Fibroblast of mammary gland (primary cell): ENCODE measurements around the gene GADD45G.

Experiments
- DNase-seq: peaks from one replicate; pipeline ENCODE4 v3.0.0-alpha.2; 2010; ENCODE audit warnings: low read depth
- H3K4me3 ChIP-seq: 2 replicates; pipeline ENCODE4 v1.5.1; 2011; ENCODE audit warnings: low read depth, mild to moderate bottlenecking, low read length, moderate library complexity; ENCODE audit not compliant: control insufficient read depth
- TF ChIP-seq, protein P1 (sequence below): conservative IDR thresholded peaks from 2 replicates; pipeline ENCODE4 v1.5.1; 2011; ENCODE audit warnings: low read depth, low read length, inconsistent platforms; ENCODE audit not compliant: control insufficient read depth, insufficient read depth

The GADD45G gene

DNA sequence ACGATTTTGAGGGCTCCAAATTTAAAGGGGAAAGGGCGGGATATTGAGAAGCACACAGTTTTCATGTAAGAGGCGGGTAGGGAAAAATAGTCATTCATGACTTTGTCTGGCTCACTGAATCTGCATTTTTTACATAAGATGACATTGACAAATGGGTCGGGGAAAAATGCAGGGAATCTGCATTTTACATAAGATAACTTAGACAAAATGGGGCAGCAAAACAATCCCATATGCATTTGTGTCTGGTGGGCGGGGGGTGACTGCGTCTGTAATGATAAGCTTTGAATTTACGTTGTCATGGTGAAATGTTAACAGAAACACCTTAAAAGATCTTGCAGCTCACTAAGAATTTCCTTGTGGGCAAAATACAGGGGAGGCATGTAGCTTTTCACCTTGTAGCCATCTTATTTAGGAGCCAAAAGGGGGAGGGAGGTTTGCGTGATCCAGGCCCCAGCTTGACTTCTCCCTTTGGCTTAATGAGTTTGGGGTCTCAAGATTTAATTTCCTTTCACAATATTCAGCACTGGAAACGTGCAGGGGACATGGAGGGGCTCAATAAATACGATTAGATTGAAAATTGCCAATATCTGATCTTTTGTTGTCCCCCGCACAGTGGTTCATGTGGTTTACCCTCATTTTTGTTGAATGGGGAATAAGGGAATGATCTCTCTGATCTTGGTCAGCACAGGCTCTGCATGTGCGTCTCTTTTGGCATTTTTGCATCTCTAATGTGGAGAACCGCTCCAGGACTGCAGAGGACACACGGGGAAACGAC lies 41.1 kb upstream of the GADD45G start:
- DNase-seq: no peak
- TF ChIP-seq, protein P1, sequence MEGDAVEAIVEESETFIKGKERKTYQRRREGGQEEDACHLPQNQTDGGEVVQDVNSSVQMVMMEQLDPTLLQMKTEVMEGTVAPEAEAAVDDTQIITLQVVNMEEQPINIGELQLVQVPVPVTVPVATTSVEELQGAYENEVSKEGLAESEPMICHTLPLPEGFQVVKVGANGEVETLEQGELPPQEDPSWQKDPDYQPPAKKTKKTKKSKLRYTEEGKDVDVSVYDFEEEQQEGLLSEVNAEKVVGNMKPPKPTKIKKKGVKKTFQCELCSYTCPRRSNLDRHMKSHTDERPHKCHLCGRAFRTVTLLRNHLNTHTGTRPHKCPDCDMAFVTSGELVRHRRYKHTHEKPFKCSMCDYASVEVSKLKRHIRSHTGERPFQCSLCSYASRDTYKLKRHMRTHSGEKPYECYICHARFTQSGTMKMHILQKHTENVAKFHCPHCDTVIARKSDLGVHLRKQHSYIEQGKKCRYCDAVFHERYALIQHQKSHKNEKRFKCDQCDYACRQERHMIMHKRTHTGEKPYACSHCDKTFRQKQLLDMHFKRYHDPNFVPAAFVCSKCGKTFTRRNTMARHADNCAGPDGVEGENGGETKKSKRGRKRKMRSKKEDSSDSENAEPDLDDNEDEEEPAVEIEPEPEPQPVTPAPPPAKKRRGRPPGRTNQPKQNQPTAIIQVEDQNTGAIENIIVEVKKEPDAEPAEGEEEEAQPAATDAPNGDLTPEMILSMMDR: no peak
- H3K4me3 ChIP-seq: no peak overlapping the region

DNA sequence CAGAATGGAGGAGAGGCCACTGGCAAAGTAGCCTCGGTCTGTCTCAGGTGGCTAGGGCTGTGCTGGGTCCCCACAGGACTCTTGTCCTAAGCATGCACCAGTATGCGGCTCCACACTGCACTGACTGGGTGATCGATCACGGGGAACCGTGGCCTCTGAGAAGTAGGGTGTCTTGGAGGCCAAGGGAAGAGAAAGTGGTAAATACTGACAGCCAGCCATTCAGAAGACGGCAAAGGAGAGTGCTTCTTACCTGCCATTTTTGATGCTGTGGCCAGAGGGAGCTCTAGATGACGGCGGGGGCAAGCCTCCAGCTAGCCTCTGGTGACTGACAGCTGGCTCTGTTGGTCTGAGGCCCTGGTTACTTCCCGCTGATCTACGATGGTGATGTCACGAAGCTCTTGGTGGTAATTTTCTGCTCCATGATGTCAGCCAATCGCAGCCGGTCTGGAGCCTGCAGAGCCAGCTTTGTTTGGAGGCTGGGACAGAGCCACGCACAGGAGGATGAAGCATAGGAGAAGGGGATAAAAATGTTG lies 40.4 kb upstream of the GADD45G start:
- TF ChIP-seq, protein P1: no peak
- H3K4me3 ChIP-seq: no peak overlapping the region
- DNase-seq: no peak

DNA sequence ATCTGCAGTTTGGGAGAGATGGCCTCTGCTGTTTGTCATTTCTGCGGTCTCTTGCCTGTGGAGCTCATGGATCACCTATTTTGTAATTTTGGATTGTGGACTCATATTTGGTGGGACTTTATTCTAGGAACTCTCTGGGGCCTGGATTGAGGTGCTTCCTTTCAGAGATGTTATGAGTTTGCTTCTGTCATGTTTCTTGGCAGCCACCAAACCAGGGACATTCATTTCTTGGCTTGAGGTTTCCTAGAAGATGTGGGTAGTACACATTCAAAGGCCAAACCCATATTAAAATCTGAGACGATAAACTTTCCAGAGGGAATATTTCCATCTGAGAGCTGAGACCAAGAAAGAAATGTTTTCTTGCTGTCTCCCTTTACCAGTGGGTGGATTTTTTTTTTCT lies 37.2 kb upstream of the GADD45G start:
- no peak for DNase-seq
- TF ChIP-seq, protein P1: no peak
- H3K4me3 ChIP-seq: no peak overlapping the region

DNA sequence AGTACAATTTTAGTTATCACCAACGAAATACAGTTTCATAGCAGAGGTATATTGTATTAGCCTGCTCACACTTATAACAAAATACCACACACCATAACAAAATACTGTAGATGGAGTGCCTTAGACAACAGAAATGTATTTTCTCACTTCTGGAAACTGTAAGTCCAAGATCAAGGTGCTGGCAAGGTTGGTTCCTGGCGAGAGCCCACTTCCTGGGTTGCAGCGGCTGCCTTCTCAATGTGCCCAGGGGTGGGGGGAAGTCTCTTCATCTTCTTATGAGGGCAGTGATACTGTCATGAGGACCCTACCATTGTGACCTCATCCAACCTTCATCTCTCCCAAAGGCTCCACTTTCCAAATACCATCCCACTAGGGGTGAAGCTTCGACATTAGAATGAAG lies 30.5 kb upstream of the GADD45G start:
- TF ChIP-seq, protein P1: no peak
- no peak for DNase-seq
- H3K4me3 ChIP-seq: no peak overlapping the region

DNA sequence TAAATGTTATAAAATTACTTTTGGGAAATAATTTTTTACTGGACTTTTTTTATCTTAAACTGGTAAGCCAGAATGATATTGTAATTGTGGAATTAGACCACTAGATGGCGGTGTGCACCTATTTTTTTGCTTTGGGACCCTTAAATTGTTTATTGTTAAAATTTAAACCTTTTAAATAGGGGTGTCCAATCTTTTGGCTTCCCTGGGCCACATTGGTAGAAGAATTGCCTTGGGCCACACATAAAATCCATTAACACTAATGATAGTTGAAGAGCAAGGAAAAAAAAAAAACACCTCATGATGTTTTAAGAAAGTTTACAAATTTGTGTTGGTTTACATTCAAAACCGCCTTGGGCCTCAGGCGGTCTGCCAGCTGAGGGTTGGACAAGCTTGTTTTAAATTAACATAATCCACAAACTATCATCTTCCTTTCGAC lies 28.4 kb upstream of the GADD45G start:
- DNase-seq: peak; percentile 52
- TF ChIP-seq, protein P1: peak; percentile 49
- no peak overlapping the region for H3K4me3 ChIP-seq

DNA sequence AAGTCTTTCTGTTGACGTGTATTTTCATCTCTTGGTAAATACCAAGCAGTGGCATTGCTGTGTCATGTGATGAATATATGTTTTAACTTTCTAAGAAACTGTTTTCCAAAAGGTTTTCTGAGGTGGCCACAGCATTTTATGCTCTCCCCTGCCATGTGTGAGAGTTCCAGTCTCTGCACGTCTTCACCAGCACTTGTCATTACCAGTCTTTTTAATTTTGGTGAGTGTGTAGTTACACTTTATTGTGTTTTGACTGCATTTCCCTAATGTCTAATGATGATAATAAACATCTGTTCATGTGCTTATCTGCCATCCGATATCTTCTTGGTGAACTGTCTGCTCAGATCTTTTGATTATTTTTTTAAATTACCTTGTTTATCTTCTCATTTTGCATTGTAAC lies 27.4 kb upstream of the GADD45G start:
- TF ChIP-seq, protein P1: no peak
- no peak for DNase-seq
- no peak overlapping the region for H3K4me3 ChIP-seq
